SK-N-MC (cell line): Measurements from ENCODE around the gene GRB10.

Experiments used
- EZH2 ChIP-seq: fragments of 200-600 bp; sonication (generic); IDR thresholded peaks from one replicate; pipeline ENCODE4 v1.6.1; 2017; ENCODE audit warnings: antibody characterized with exemption
- POLR2AphosphoS5 ChIP-seq: IDR thresholded peaks from 2 replicates; pipeline ENCODE4 v1.6.1; 2012; ENCODE audit warnings: mild to moderate bottlenecking, low read depth, low read length, borderline replicate concordance

- TF ChIP-seq EZH2, result no peak
- no peak for TF ChIP-seq POLR2AphosphoS5
Measured at GRCh38 chr7:50822706-50823105, 40.0 kb upstream of the GRB10 start.
